ENCODE results near the gene HMOX2.

The HMOX2 gene

DNA sequence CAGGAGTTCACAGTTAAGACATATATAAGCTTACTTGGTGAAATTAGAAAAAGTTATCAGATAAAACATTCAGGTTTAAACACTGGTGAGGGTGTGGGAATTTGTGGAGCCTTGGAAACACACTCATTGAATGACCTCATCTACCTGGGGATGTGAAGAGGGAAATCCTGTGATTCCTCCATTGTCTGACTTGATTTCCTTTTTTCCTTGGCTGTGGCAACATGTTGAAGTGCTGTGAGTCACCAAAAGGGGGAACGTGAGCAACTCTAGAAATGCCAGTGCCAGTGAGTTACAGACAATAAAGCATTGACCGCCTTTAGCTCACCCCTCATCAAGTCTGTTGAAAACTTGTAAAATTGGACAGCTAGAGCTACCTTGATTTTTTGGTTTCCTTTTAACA is 1.8 kb downstream of the HMOX2 start:
- peaks cover 27% of the 10 kb centered on the region for H3K36me3 Mint-ChIP-seq (ENCODE audit: low read depth)
- H3K4me3 Mint-ChIP-seq: peak overlapping the region; percentile 75
- no peaks in the 10 kb centered on the region for H3K9me3 Mint-ChIP-seq
- peak; percentile 18 for DNase-seq (ENCODE audit: low spot score)
- no peaks in the 10 kb centered on the region for H3K27me3 Mint-ChIP-seq (ENCODE audit: low read depth)
- peaks cover 36% of the 10 kb centered on the region for H3K4me1 Mint-ChIP-seq (ENCODE audit: low read depth)
- H3K27ac Mint-ChIP-seq: peak overlapping the region; percentile 81

DNA sequence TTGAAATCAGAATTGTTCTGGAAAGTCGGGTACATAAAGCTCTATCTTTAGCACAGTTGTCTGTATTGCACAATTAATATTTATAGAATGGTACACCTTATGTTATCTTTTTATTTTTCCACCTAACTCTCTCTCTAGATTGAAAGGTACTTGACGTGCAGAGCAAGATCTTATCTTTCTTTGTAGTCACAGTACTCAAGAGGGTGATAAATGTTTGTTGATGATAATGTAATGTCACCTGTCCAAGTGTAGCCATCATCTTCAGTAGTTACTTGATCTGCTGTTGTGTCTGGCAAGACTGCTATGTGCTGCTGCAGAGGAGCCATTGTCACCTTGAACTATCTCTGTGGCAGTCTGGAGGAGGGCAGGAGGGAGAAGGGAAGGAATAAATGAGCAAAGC is 5.3 kb downstream of the HMOX2 start:
- peaks cover 35% of the 10 kb centered on the region for H3K4me1 Mint-ChIP-seq (ENCODE audit: low read depth)
- H3K9me3 Mint-ChIP-seq: no peaks in the 10 kb centered on the region
- DNase-seq (ENCODE audit: low spot score): no peak
- peak overlapping the region; percentile 71 for H3K27ac Mint-ChIP-seq
- peaks cover 41% of the 10 kb centered on the region for H3K36me3 Mint-ChIP-seq (ENCODE audit: low read depth)
- H3K4me3 Mint-ChIP-seq: peak overlapping the region; percentile 47
- no peaks in the 10 kb centered on the region for H3K27me3 Mint-ChIP-seq (ENCODE audit: low read depth)

DNA sequence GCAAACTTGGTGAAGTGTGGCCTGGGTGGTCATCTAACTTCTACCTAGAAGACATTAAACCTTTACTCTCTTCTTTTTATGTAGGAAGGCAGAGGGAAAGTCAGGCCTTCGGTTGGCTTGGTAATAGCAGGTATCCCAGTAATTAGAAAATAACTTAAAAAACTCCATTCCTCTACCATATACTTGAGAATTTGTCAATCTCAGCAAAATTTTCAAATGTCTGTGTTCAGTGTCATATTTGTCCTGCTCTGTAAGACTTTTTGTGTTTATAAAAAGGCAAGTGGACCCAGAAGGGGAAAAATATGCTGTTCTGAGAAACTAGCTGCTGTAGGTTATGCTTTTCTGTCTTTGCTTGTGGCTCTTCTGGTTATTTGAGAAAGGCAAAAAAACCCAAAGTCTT is 5.8 kb downstream of the HMOX2 start:
- H3K36me3 Mint-ChIP-seq (ENCODE audit: low read depth): peaks cover 44% of the 10 kb centered on the region
- H3K4me3 Mint-ChIP-seq: no peak overlapping the region
- peak overlapping the region; percentile 71 for H3K27ac Mint-ChIP-seq
- no peak for DNase-seq (ENCODE audit: low spot score)
- peaks cover 35% of the 10 kb centered on the region for H3K4me1 Mint-ChIP-seq (ENCODE audit: low read depth)
- no peaks in the 10 kb centered on the region for H3K27me3 Mint-ChIP-seq (ENCODE audit: low read depth)
- no peaks in the 10 kb centered on the region for H3K9me3 Mint-ChIP-seq

DNA sequence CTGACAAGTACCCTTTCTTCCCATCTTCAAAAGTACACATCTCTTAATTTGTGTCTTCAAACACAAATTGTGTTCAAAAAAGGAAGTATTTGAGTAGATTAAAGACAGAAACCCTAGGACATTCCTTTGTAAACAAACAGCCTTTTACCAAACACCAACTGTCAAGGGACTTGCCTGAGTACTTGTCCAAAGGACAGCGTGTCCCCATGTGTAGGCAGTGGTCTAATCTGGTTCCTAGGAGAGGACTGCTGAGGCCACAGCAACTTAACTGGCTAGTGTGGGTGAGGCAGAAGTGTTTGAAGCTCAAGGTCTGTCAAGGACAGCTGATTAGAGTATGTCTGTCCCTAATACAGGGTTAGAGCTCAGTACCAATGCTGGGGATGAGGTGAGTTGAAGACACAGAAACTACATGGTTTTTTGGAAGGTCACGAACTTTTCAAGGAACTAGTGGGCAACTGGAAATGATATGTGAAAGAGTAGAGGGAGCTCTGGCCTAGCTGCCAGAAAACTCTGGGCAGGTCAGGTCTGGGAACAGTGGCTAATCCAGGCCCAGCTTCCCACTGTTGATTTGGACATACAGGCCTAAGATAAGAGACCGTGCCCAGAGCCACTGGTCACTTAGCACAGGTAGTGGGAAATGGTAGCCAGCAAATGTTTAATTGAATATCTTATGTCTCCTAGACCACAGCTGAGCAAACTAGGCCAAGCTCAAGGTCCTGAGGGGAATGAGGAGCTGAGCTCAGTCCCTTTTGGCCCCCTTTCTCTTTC is 10.1 kb downstream of the HMOX2 start:
- DNase-seq (ENCODE audit: low spot score): no peak
- H3K36me3 Mint-ChIP-seq (ENCODE audit: low read depth): peaks cover 58% of the 10 kb centered on the region
- no peaks in the 10 kb centered on the region for H3K27me3 Mint-ChIP-seq (ENCODE audit: low read depth)
- peak overlapping the region; percentile 96 for H3K27ac Mint-ChIP-seq
- H3K4me3 Mint-ChIP-seq: peak overlapping the region; percentile 35
- H3K9me3 Mint-ChIP-seq: no peaks in the 10 kb centered on the region
- H3K4me1 Mint-ChIP-seq (ENCODE audit: low read depth): peaks cover 48% of the 10 kb centered on the region

DNA sequence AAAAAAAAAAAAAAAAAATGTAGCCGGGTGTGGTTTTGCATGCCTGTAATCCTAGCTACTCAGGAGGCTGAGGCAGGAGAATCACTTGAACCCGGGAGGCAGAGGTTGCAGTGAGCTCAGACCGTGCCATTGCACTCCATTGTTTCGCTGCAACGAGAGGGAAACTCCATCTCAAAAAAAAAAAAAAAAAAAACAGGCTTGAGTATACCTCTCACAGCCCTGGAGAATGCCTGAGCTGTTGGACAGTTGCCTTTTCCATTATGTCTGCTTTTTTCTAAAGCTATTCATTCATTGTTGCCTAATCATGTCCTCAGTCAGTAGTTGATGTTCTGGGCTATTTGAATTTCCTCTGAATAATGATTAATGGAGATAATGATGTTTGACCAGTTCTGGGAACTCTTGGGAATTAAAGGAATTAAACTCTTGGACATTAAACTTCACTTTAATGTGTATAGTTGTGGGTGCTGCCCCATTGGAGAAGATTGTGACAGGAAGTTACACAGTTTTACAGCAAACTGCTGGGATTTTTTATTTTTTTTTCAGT is 11.8 kb downstream of the HMOX2 start:
- H3K36me3 Mint-ChIP-seq (ENCODE audit: low read depth): peaks cover 53% of the 10 kb centered on the region
- H3K4me1 Mint-ChIP-seq (ENCODE audit: low read depth): peaks cover 35% of the 10 kb centered on the region

DNA sequence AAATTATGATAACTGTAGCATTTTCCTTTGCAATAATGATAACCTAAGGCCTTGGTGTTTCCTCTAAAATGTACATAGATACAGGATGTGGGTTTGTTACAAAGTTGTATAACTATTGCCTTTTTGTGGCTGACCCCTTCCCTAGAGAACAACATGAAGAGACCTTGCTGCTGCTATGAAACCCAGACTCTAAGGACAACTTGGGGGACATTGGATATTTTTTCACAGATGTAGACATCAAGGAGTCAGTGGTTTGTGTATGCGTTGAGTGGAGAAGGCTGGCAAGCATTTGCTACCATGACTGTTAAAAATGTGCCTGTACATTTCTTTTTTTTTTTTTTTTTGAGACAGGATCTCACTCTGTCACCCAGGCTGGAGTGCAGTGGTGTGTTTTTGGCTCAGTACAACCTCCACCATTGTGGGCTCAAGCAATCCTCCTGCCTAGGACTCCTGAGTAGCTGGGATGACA is 12.3 kb downstream of the HMOX2 start:
- Mint-ChIP-seq H3K4me1 (ENCODE audit: low read depth) (peaks cover 37% of the 10 kb centered on the region), H3K27ac (peak overlapping the region; percentile 96), H3K4me3 (peak overlapping the region; percentile 79)

More for the DNA sequence above, 11.8 kb downstream of the HMOX2 start:
- Mint-ChIP-seq H3K4me3 (peak overlapping the region; percentile 79), H3K27me3 (ENCODE audit: low read depth) (no peaks in the 10 kb centered on the region), H3K9me3 (no peaks in the 10 kb centered on the region), H3K27ac (peak overlapping the region; percentile 96)
- DNase-seq (ENCODE audit: low spot score): no peak

DNA sequence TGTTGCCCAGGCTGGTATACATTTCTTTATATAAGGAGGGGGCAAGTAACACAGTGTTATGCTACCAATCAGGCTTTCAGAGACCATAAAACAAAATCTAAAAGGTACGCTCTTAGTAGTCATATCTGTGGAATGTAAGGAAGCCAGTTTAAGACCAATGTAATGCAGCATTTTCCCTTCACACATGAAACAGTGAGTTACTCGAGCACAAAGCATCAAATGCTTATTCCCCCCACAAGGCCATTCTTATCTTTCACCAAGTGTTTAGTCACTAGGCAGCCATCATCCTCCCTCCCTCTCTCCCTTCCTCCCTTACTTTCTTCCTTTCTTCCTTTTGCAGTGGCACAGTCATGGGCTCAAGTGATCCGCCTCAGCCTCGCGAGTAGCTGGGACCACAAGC is 12.8 kb downstream of the HMOX2 start:
- Mint-ChIP-seq H3K4me3 (peak overlapping the region; percentile 79), H3K27ac (peak overlapping the region; percentile 96), H3K36me3 (ENCODE audit: low read depth) (peaks cover 46% of the 10 kb centered on the region), H3K9me3 (no peaks in the 10 kb centered on the region), H3K27me3 (ENCODE audit: low read depth) (no peaks in the 10 kb centered on the region), H3K4me1 (ENCODE audit: low read depth) (peaks cover 40% of the 10 kb centered on the region)
- no peak for DNase-seq (ENCODE audit: low spot score)

More for the DNA sequence above, 12.3 kb downstream of the HMOX2 start:
- DNase-seq (ENCODE audit: low spot score): no peak
- no peaks in the 10 kb centered on the region for H3K9me3 Mint-ChIP-seq
- H3K27me3 Mint-ChIP-seq (ENCODE audit: low read depth): no peaks in the 10 kb centered on the region
- H3K36me3 Mint-ChIP-seq (ENCODE audit: low read depth): peaks cover 50% of the 10 kb centered on the region

DNA sequence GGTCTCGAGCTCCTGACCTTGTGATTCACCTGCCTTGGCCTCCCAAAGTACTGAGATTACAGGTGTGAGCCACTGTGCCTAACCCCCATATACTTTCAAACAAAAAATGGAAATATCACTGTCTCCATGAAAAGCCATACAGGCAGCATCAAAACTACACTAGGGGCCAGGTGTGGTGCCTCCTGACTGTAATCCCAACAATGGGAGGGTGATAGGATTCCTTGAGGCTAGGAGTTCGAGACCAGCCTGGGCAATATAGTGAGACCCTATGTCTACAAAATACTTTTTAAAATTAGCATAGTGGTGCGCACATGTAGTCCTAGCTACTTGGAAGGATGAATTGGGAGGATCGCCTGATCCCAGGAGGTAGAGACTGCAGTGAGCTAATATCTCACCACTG is 15.7 kb downstream of the HMOX2 start:
- DNase-seq (ENCODE audit: low spot score): no peak
- Mint-ChIP-seq H3K4me1 (ENCODE audit: low read depth) (peaks cover 48% of the 10 kb centered on the region), H3K4me3 (no peak overlapping the region), H3K9me3 (no peaks in the 10 kb centered on the region), H3K27me3 (ENCODE audit: low read depth) (no peaks in the 10 kb centered on the region), H3K36me3 (ENCODE audit: low read depth) (peaks cover 41% of the 10 kb centered on the region), H3K27ac (no peak overlapping the region)

DNA sequence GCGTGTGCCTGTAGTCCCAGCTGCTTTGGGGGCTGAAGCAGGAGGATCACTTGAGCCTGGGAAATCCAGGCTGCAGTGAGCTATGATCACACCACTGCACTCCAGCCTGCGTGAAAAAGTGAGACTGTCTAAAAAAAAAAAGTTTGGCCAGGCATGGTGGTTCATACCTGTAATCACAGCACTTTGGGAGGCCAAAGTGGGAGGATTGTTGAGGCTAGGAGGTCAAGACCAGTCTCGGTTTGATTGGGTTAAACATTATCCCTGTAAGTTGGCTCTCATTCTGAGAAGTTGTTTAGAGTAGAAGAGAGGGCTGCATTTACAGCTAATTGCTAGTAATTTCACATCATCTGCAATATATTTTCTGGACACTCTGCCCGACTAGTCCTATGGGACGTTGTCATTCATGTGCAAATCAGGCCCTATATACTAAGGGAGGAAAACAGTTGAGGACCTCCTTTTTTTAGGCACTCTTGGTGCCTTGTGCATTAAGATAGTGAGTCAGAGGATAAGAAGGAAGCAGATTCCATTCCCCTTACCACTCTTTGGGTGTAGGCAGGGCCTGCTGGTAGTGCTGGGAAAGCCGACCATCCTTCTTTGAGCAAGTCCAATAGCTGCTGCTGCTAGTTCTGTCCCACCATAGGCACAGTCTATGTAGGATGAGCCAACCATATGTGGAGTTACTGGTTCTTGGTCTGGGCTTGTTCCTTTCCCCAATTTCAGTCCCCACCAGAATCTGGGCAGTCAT is 18.7 kb downstream of the HMOX2 start:
- no peak for DNase-seq (ENCODE audit: low spot score)
- H3K4me3 Mint-ChIP-seq: no peak overlapping the region
- no peaks in the 10 kb centered on the region for H3K9me3 Mint-ChIP-seq
- H3K27ac Mint-ChIP-seq: peak overlapping the region; percentile 41
- H3K27me3 Mint-ChIP-seq (ENCODE audit: low read depth): no peaks in the 10 kb centered on the region
- peaks cover 44% of the 10 kb centered on the region for H3K4me1 Mint-ChIP-seq (ENCODE audit: low read depth)
- H3K36me3 Mint-ChIP-seq (ENCODE audit: low read depth): peaks cover 41% of the 10 kb centered on the region

DNA sequence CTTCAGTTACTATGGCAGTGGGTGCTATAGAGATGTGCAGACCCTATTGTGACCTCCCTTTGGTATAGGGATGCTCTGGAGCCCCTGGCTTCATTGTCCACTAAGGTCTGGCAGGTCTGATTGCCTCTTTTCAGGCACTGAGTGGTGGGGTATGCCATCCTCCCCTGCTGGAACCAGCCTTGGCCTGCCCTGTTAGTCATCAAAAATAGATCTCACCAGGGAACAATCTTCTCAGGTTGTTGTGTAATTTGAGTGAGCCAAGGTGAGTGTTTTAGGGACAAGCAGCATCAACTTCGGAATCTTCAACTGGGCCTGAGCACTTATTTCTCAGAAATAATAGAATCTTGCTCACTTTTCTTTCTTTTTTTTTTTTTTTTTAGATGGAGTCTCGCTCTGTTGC is 19.6 kb downstream of the HMOX2 start:
- no peak for DNase-seq (ENCODE audit: low spot score)
- no peaks in the 10 kb centered on the region for H3K27me3 Mint-ChIP-seq (ENCODE audit: low read depth)
- H3K4me1 Mint-ChIP-seq (ENCODE audit: low read depth): peaks cover 42% of the 10 kb centered on the region
- peaks cover 33% of the 10 kb centered on the region for H3K36me3 Mint-ChIP-seq (ENCODE audit: low read depth)
- H3K4me3 Mint-ChIP-seq: no peak overlapping the region
- no peak overlapping the region for H3K27ac Mint-ChIP-seq
- no peaks in the 10 kb centered on the region for H3K9me3 Mint-ChIP-seq

DNA sequence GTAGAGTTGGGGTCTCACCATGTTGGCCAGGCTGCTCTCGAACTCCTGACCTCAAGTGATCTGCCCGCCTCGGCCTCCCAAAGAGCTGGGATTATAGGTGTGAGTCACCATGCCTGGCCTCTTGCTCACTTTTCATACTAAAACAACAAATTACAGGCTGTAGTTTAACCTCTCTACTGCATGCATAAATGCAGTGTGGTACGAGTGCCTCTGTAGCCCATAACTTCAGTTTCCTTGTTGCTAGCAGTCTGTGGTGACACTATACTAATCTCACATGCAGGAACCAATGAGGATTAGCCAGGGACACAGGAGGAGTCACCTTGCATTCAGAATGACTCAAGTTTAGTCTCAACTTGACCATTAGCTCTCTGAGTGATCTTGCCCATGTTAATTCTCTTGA is 20.1 kb downstream of the HMOX2 start:
- no peaks in the 10 kb centered on the region for H3K27me3 Mint-ChIP-seq (ENCODE audit: low read depth)
- H3K4me3 Mint-ChIP-seq: no peak overlapping the region
- H3K27ac Mint-ChIP-seq: no peak overlapping the region
- DNase-seq (ENCODE audit: low spot score): no peak
- peaks cover 30% of the 10 kb centered on the region for H3K36me3 Mint-ChIP-seq (ENCODE audit: low read depth)
- H3K9me3 Mint-ChIP-seq: no peaks in the 10 kb centered on the region
- H3K4me1 Mint-ChIP-seq (ENCODE audit: low read depth): peaks cover 44% of the 10 kb centered on the region

DNA sequence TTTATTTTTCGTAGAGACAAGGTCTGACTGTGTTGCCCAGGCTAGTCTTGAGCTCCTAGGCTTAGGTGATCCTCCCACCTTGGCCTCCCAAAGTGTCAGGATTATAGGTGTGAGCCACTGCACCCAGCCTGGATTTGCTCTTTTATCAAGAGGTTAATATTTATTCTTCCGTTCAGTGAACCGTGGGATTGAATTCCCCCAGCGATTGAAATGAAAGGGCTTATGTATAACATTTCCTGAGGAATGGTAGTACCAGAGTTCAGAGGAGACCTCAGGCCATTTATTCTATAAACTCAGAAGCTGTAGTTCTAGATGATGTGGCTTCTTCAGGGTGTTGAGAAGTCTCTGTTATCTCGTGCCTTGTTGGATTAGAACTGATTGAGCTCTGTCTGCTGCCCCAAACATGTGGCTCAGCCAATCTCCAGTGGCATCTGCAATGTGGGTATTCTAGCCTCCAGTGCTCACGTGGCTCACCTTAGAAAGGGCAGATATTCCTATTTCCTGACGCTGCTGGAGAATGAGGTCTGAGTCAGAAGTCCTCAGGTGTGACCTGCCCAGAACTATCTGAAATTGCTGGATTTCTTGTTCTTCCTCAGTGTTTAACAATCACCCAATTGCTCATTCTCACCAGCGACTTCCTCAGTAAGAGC is 22.5 kb downstream of the HMOX2 start:
- DNase-seq (ENCODE audit: low spot score): no peak
- Mint-ChIP-seq H3K9me3 (no peaks in the 10 kb centered on the region), H3K4me3 (no peak overlapping the region), H3K27me3 (ENCODE audit: low read depth) (no peaks in the 10 kb centered on the region), H3K4me1 (ENCODE audit: low read depth) (peaks cover 58% of the 10 kb centered on the region), H3K27ac (peak overlapping the region; percentile 15), H3K36me3 (ENCODE audit: low read depth) (peaks cover 28% of the 10 kb centered on the region)

DNA sequence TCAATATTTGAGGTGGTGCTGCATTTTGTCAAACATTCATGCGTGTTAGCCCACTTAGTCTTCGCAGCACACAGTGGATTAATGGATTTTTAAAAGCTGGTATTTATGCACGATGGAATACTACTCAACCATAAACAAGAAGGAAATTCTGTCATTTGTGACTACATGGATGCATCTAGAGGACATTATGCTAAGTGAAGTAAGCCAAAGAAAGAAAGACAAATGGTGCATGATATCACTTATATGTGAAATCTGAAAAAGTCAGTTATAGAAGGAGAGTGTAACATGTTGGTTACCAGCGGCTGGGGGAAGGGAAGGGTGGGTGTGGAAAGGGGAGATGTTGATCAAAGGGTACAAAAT is 23.0 kb downstream of the HMOX2 start:
- H3K4me1 Mint-ChIP-seq (ENCODE audit: low read depth): peaks cover 59% of the 10 kb centered on the region
- peaks cover 30% of the 10 kb centered on the region for H3K36me3 Mint-ChIP-seq (ENCODE audit: low read depth)
- H3K9me3 Mint-ChIP-seq: no peaks in the 10 kb centered on the region
- no peak for DNase-seq (ENCODE audit: low spot score)
- H3K27me3 Mint-ChIP-seq (ENCODE audit: low read depth): no peaks in the 10 kb centered on the region
- H3K4me3 Mint-ChIP-seq: no peak overlapping the region
- no peak overlapping the region for H3K27ac Mint-ChIP-seq

DNA sequence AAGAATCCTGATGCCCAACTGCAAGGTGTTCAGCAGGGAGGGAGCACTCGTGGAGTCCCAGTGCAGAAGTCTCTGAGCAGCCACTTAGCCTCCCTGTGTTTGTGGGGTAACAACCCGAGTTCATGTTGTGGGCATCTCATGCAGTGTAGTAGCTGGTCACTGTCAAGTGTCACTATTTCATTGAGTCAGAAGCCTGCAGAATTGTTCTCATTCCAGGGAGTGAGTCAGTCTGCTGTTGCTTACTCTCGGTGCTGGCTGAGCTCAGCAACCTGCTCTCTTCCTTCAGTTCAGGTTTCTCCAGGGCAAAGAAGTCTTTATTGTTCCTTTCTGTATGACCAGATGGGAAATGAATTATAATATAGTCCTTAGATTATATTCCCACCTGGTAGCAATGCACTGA is 24.1 kb downstream of the HMOX2 start:
- Mint-ChIP-seq H3K4me1 (ENCODE audit: low read depth) (peaks cover 57% of the 10 kb centered on the region), H3K4me3 (no peak overlapping the region), H3K27ac (no peak overlapping the region), H3K27me3 (ENCODE audit: low read depth) (no peaks in the 10 kb centered on the region), H3K36me3 (ENCODE audit: low read depth) (peaks cover 28% of the 10 kb centered on the region), H3K9me3 (no peaks in the 10 kb centered on the region)
- DNase-seq (ENCODE audit: low spot score): no peak
